Erythroblast (primary cell): ENCODE data around the gene MAP1B.

Experiments used
- GATA1 ChIP-seq: IDR thresholded peaks from 2 replicates; pipeline ENCODE4 v1.6.1; 2011; ENCODE audit warnings: low read depth, mild to moderate bottlenecking, control low read depth, low read length, moderate library complexity
- POLR2A ChIP-seq: IDR thresholded peaks from 2 replicates; pipeline ENCODE4 v1.6.1; 2011; ENCODE audit warnings: mild to moderate bottlenecking, low read length

- TF ChIP-seq POLR2A (no peak), GATA1 (no peak)
Observed at GRCh38 chr5:72245951-72246532, 138.8 kb downstream of the MAP1B start.
